ENCODE measurements around the gene MLXIP.

Gene MLXIP

GRCh38 chr12:122128481-122128880, 49.9 kb downstream of the MLXIP start:
- Histone ChIP-seq H3K27ac (ENCODE audit: low read depth, low read length) (no peak overlapping the region), H3K4me3 (ENCODE audit: low read length) (no peak overlapping the region), H3K36me3 (ENCODE audit: control insufficient read depth, insufficient read depth, low read length) (peaks cover 45% of the 10 kb centered on the region), H3K27me3 (ENCODE audit: control insufficient read depth, insufficient read depth, low read length) (no peaks in the 10 kb centered on the region), H3K4me1 (ENCODE audit: control insufficient read depth, insufficient read depth, low read length) (peaks cover 19% of the 10 kb centered on the region), H3K9ac (ENCODE audit: low read length) (no peak overlapping the region)

GRCh38 chr12:122129131-122129530, 50.6 kb downstream of the MLXIP start:
- H3K27ac ChIP-seq (ENCODE audit: low read depth, low read length): no peak overlapping the region
- H3K36me3 ChIP-seq (ENCODE audit: control insufficient read depth, insufficient read depth, low read length): peaks cover 50% of the 10 kb centered on the region
- H3K4me3 ChIP-seq (ENCODE audit: low read length): no peak overlapping the region
- H3K4me1 ChIP-seq (ENCODE audit: control insufficient read depth, insufficient read depth, low read length): peaks cover 15% of the 10 kb centered on the region
- H3K9ac ChIP-seq (ENCODE audit: low read length): no peak overlapping the region
- H3K27me3 ChIP-seq (ENCODE audit: control insufficient read depth, insufficient read depth, low read length): no peaks in the 10 kb centered on the region

GRCh38 chr12:122130150-122130549, 51.6 kb downstream of the MLXIP start:
- Histone ChIP-seq H3K27me3 (ENCODE audit: control insufficient read depth, insufficient read depth, low read length) (no peaks in the 10 kb centered on the region), H3K4me3 (ENCODE audit: low read length) (no peak overlapping the region), H3K9ac (ENCODE audit: low read length) (no peak overlapping the region), H3K36me3 (ENCODE audit: control insufficient read depth, insufficient read depth, low read length) (peaks cover 53% of the 10 kb centered on the region), H3K27ac (ENCODE audit: low read depth, low read length) (no peak overlapping the region), H3K4me1 (ENCODE audit: control insufficient read depth, insufficient read depth, low read length) (peaks cover 15% of the 10 kb centered on the region)

- Histone ChIP-seq H3K27ac (ENCODE audit: low read depth, low read length) (no peak overlapping the region), H3K36me3 (ENCODE audit: control insufficient read depth, insufficient read depth, low read length) (peaks cover 61% of the 10 kb centered on the region), H3K4me1 (ENCODE audit: control insufficient read depth, insufficient read depth, low read length) (no peaks in the 10 kb centered on the region), H3K9ac (ENCODE audit: low read length) (no peak overlapping the region), H3K27me3 (ENCODE audit: control insufficient read depth, insufficient read depth, low read length) (no peaks in the 10 kb centered on the region), H3K4me3 (ENCODE audit: low read length) (no peak overlapping the region)
Observed at GRCh38 chr12:122133192-122133950, 54.8 kb downstream of the MLXIP start.

GRCh38 chr12:122135437-122136031, 57.0 kb downstream of the MLXIP start:
- Histone ChIP-seq H3K4me3 (ENCODE audit: low read length) (no peak overlapping the region), H3K27me3 (ENCODE audit: control insufficient read depth, insufficient read depth, low read length) (no peaks in the 10 kb centered on the region), H3K4me1 (ENCODE audit: control insufficient read depth, insufficient read depth, low read length) (no peaks in the 10 kb centered on the region), H3K27ac (ENCODE audit: low read depth, low read length) (no peak overlapping the region), H3K36me3 (ENCODE audit: control insufficient read depth, insufficient read depth, low read length) (peaks cover 55% of the 10 kb centered on the region), H3K9ac (ENCODE audit: low read length) (no peak overlapping the region)

- Histone ChIP-seq H3K9ac (ENCODE audit: low read length) (no peak overlapping the region), H3K36me3 (ENCODE audit: control insufficient read depth, insufficient read depth, low read length) (peaks cover 66% of the 10 kb centered on the region), H3K4me1 (ENCODE audit: control insufficient read depth, insufficient read depth, low read length) (no peaks in the 10 kb centered on the region), H3K27me3 (ENCODE audit: control insufficient read depth, insufficient read depth, low read length) (no peaks in the 10 kb centered on the region), H3K27ac (ENCODE audit: low read depth, low read length) (no peak overlapping the region), H3K4me3 (ENCODE audit: low read length) (no peak overlapping the region)
Observed at GRCh38 chr12:122137229-122137628, 58.7 kb downstream of the MLXIP start.

- Histone ChIP-seq H3K27me3 (ENCODE audit: control insufficient read depth, insufficient read depth, low read length) (no peaks in the 10 kb centered on the region), H3K36me3 (ENCODE audit: control insufficient read depth, insufficient read depth, low read length) (peaks cover 69% of the 10 kb centered on the region), H3K27ac (ENCODE audit: low read depth, low read length) (no peak overlapping the region), H3K9ac (ENCODE audit: low read length) (no peak overlapping the region), H3K4me1 (ENCODE audit: control insufficient read depth, insufficient read depth, low read length) (no peaks in the 10 kb centered on the region), H3K4me3 (ENCODE audit: low read length) (no peak overlapping the region)
Observed at GRCh38 chr12:122137681-122138080, 59.1 kb downstream of the MLXIP start.

GRCh38 chr12:122138181-122138580, 59.6 kb downstream of the MLXIP start:
- Histone ChIP-seq H3K27ac (ENCODE audit: low read depth, low read length) (no peak overlapping the region), H3K36me3 (ENCODE audit: control insufficient read depth, insufficient read depth, low read length) (peaks cover 71% of the 10 kb centered on the region), H3K9ac (ENCODE audit: low read length) (no peak overlapping the region), H3K27me3 (ENCODE audit: control insufficient read depth, insufficient read depth, low read length) (no peaks in the 10 kb centered on the region), H3K4me3 (ENCODE audit: low read length) (no peak overlapping the region), H3K4me1 (ENCODE audit: control insufficient read depth, insufficient read depth, low read length) (no peaks in the 10 kb centered on the region)

- H3K4me3 ChIP-seq (ENCODE audit: low read length): no peak overlapping the region
- H3K27me3 ChIP-seq (ENCODE audit: control insufficient read depth, insufficient read depth, low read length): no peaks in the 10 kb centered on the region
- peaks cover 71% of the 10 kb centered on the region for H3K36me3 ChIP-seq (ENCODE audit: control insufficient read depth, insufficient read depth, low read length)
- H3K9ac ChIP-seq (ENCODE audit: low read length): no peak overlapping the region
- H3K4me1 ChIP-seq (ENCODE audit: control insufficient read depth, insufficient read depth, low read length): no peaks in the 10 kb centered on the region
- H3K27ac ChIP-seq (ENCODE audit: low read depth, low read length): no peak overlapping the region
Observed at GRCh38 chr12:122138616-122139015, 60.1 kb downstream of the MLXIP start.

- H3K4me3 ChIP-seq (ENCODE audit: low read length): no peak overlapping the region
- no peaks in the 10 kb centered on the region for H3K27me3 ChIP-seq (ENCODE audit: control insufficient read depth, insufficient read depth, low read length)
- no peak overlapping the region for H3K9ac ChIP-seq (ENCODE audit: low read length)
- H3K36me3 ChIP-seq (ENCODE audit: control insufficient read depth, insufficient read depth, low read length): peaks cover 67% of the 10 kb centered on the region
- H3K4me1 ChIP-seq (ENCODE audit: control insufficient read depth, insufficient read depth, low read length): no peaks in the 10 kb centered on the region
- H3K27ac ChIP-seq (ENCODE audit: low read depth, low read length): no peak overlapping the region
Observed at GRCh38 chr12:122139266-122139665, 60.7 kb downstream of the MLXIP start.

- no peak overlapping the region for H3K9ac ChIP-seq (ENCODE audit: low read length)
- no peaks in the 10 kb centered on the region for H3K4me1 ChIP-seq (ENCODE audit: control insufficient read depth, insufficient read depth, low read length)
- H3K4me3 ChIP-seq (ENCODE audit: low read length): no peak overlapping the region
- H3K27ac ChIP-seq (ENCODE audit: low read depth, low read length): no peak overlapping the region
- peaks cover 67% of the 10 kb centered on the region for H3K36me3 ChIP-seq (ENCODE audit: control insufficient read depth, insufficient read depth, low read length)
- no peaks in the 10 kb centered on the region for H3K27me3 ChIP-seq (ENCODE audit: control insufficient read depth, insufficient read depth, low read length)
Observed at GRCh38 chr12:122139941-122140340, 61.4 kb downstream of the MLXIP start.

- Histone ChIP-seq H3K27ac (ENCODE audit: low read depth, low read length) (no peak overlapping the region), H3K4me1 (ENCODE audit: control insufficient read depth, insufficient read depth, low read length) (no peaks in the 10 kb centered on the region), H3K27me3 (ENCODE audit: control insufficient read depth, insufficient read depth, low read length) (no peaks in the 10 kb centered on the region), H3K4me3 (ENCODE audit: low read length) (no peak overlapping the region), H3K9ac (ENCODE audit: low read length) (no peak overlapping the region), H3K36me3 (ENCODE audit: control insufficient read depth, insufficient read depth, low read length) (peaks cover 59% of the 10 kb centered on the region)
Observed at GRCh38 chr12:122140467-122141257, 62.1 kb downstream of the MLXIP start.

Data from rectal smooth muscle tissue (tissue), 1 donor.